GM13977 (cell line): Measurements from ENCODE around the gene OR1D2.

Experiments used
- DNase-seq: peaks from one replicate; pipeline ENCODE4 v3.0.0; 2012; ENCODE audit warnings: low spot score
- in situ Hi-C: fragments of 300-500 bp; cut with MboI; formaldehyde crosslinking; loops from one replicate; pipeline ENCODE4 v1.12.0; 2022; ENCODE audit warnings: low sequenced_read_pairs, low pct_unique_long_range_greater_than_20kb, mixed read lengths, inconsistent platforms; ENCODE audit not compliant: unreplicated experiment
- TF ChIP-seq, protein P1 (sequence below): IDR thresholded peaks from 2 replicates; pipeline ENCODE4 v1.5.1; 2012; ENCODE audit warnings: mild to moderate bottlenecking, control low read depth; ENCODE audit not compliant: insufficient read depth; ENCODE audit errors: extremely low read depth, missing control alignments

The OR1D2 gene

DNA sequence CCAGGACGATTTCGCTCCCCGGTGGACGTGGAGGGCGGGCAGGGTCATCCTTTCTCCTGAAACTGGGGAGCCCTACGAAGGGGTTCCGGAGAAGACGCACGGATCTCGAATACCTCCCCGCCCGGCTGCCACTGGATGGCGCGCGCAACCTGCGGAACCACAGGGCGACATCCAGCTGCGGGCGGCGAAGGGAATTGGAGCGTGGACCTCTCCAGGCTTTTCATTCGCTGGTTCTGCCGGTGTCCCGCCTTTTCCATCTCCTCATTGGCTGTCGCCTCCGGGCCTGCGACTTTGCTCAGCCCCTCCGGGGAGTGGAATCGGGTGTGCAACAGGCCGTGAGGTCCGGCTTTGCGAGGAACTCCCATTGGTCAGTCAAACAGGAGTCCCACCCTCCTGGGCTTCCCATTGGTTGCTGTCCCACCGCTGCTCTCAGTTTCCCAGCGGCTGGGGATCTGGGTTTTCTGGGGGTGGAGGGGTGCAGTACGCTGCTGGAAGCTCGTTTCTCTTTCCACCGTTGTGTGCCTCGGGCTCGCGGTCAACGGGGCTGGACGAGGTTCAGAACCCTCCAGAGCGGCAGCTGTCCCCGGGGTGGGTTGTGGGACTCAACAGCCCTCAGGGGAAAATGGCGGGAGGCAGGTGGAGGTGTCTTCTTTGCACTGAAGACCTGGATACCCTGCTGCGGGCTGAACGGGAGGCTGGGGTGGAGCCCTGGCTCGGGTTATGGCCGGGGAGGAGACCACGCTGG lies 55.3 kb downstream of the OR1D2 start:
- in situ Hi-C loops = loop anchor here (25.0 kb wide), 1 partner anchor 613 kb away; the partner anchor contains the start of genes EMC6 and TAX1BP3
- peak; percentile 82 for DNase-seq
- TF ChIP-seq, protein P1, sequence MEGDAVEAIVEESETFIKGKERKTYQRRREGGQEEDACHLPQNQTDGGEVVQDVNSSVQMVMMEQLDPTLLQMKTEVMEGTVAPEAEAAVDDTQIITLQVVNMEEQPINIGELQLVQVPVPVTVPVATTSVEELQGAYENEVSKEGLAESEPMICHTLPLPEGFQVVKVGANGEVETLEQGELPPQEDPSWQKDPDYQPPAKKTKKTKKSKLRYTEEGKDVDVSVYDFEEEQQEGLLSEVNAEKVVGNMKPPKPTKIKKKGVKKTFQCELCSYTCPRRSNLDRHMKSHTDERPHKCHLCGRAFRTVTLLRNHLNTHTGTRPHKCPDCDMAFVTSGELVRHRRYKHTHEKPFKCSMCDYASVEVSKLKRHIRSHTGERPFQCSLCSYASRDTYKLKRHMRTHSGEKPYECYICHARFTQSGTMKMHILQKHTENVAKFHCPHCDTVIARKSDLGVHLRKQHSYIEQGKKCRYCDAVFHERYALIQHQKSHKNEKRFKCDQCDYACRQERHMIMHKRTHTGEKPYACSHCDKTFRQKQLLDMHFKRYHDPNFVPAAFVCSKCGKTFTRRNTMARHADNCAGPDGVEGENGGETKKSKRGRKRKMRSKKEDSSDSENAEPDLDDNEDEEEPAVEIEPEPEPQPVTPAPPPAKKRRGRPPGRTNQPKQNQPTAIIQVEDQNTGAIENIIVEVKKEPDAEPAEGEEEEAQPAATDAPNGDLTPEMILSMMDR = peak; percentile 78

DNA sequence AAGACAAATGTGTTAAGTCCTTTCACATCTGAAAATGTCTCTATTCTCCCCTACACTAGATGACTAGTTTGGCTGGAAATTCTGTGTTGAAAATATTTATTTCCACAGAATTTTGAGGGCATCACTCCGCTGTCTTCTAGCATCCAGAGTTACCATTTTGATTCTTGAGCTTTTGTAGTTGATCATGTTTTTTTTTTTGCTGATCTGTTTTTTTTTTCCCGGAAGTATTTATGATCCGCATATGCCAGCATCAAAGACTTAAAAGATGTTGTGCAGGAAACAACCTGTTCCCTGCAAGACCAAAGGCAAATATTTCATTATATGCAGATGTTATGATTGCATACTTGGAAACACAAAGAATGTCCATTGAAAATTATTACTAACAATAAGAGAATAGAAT lies 57.5 kb downstream of the OR1D2 start:
- DNase-seq = no peak
- TF ChIP-seq, protein P1 = no peak
- in situ Hi-C loops = loop anchor here (25.0 kb wide), 1 partner anchor 616 kb away; the partner anchor contains the start of genes EMC6 and TAX1BP3

DNA sequence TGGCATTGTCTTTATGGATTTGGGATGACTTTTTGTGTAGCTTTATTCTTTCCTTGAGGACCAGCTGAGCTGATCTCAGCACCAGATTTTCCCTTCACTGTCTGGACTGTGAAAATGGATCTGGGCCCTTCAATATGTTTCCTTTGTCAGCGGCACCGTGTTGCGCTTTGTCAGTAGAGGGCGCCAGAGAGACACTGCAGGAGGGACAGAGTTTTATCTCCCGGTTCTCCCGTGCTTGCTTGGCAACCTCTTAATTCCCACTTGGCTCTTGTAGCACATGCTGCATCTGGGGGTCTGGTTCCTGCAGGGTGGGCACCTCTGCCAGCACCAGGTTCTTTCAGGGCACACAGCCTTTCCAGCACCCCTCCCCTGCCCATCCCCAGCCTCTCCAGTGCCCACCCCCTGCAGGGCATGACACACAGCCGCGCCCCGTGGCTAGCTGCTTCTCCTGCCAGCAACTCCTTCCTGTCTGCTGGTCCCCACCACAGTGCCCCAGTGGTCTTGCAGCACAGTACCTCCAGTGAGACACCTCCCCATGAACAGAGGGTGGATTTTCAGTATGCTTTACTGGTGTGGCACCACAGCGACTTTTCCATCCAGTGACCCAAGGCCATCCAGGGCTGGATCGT lies 60.4 kb downstream of the OR1D2 start:
- in situ Hi-C loops = loop anchor here (25.0 kb wide), 1 partner anchor 618 kb away; the partner anchor contains the start of genes EMC6 and TAX1BP3
- DNase-seq = no peak
- TF ChIP-seq, protein P1 = peak; percentile 23

DNA sequence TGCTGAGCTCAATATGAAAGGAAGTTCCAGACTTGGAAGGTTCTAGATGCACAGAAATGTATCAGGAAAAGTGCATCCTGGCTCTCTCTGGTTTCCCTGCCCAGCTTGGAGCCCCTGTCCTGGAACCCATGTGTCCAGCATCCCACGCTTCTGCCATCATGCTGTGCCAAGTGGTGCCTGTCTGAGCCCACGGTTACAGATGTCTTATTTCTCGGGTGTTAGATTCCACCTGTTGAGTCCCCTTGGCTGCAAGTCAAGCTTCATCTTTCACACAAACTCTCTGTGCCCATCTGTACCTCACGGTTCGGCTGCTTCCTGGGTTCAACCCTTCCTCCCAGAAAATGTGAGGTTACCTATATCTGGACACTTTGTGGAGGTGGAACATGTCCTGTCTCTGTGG lies 63.3 kb downstream of the OR1D2 start:
- TF ChIP-seq, protein P1 = no peak
- no peak for DNase-seq
- in situ Hi-C loops = loop anchor here (25.0 kb wide), 1 partner anchor 621 kb away; the partner anchor contains the start of genes EMC6 and TAX1BP3

DNA sequence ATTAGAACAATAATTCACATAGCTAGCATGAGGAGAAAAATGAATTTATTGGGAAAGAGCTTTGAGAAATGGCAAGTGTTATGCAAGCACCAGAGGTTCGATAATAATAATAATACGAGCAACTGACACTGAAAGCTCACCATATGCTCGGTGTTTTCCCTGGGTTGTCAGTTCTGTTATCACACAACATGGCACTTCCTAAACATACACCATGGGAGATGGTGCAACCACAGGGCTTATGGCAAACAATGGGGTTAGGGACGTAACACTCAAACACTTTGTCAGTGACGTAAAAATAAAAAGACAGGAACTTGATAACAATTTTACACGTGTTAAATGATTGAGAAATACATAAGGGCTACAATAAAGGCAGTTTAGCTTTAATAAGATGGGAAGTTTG lies 64.5 kb downstream of the OR1D2 start:
- TF ChIP-seq, protein P1 = no peak
- in situ Hi-C loops = loop anchor here (25.0 kb wide), 1 partner anchor 623 kb away; the partner anchor contains the start of genes EMC6 and TAX1BP3
- DNase-seq = no peak

DNA sequence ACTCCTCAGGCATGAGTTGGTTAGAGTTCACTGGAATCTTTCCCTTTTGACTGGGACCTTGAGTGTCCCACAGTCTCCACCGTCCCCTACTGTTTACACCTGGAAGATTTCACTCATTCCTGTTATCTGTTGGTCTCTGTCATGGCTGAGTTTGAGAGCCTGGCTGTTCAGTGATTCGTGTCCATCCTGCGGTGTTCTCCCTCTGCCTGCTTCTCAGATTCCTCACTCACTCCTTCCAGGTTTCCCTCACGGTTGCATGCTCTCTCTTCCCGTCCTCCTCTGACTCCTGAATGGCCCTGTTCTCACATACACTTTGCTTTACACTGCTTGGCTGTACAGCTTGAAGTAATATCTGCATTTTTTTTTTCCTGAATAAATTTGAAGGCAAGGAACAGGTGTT lies 65.3 kb downstream of the OR1D2 start:
- in situ Hi-C loops = loop anchor here (25.0 kb wide), 1 partner anchor 623 kb away; the partner anchor contains the start of genes EMC6 and TAX1BP3
- DNase-seq = no peak
- TF ChIP-seq, protein P1 = no peak
